SK-N-SH (cell line): ENCODE measurements around the gene WNT6.

ENCODE experiments used
- CHD2 ChIP-seq: fragments of 150-350 bp; IDR thresholded peaks from 2 replicates; pipeline ENCODE4 v1.6.1; 2018; ENCODE audit warnings: low read length; ENCODE audit not compliant: partially characterized antibody
- CTCF ChIP-seq: fragments of 200-600 bp; sonication (generic); IDR thresholded peaks from 2 replicates; pipeline ENCODE4 v1.6.1; 2017; ENCODE audit warnings: antibody characterized with exemption, mild to moderate bottlenecking, moderate library complexity
- POLR2AphosphoS5 ChIP-seq: IDR thresholded peaks from 2 replicates; pipeline ENCODE4 v1.6.1; 2012; ENCODE audit warnings: low read depth, low read length
- RCOR1 ChIP-seq: fragments of 150-350 bp; IDR thresholded peaks from 2 replicates; pipeline ENCODE4 v1.6.1; 2017; ENCODE audit warnings: antibody characterized with exemption, low read length
- TEAD4 ChIP-seq: IDR thresholded peaks from 2 replicates; pipeline ENCODE4 v1.4.0; 2012; ENCODE audit warnings: mild to moderate bottlenecking, borderline replicate concordance; ENCODE audit not compliant: insufficient read depth

- TF ChIP-seq CHD2 (no peak), RCOR1 (no peak), POLR2AphosphoS5 (no peak), TEAD4 (no peak), CTCF (no peak)
These were observed 8.3 kb upstream of the WNT6 start for GRCh38 chr2:218851286-218851685.
